Ovary (tissue), 3 donors: ENCODE measurements around the gene CCDC167.

Experiments used
- POLR2A ChIP-seq: fragments of 450-650 bp; IDR thresholded peaks from one replicate; pipeline ENCODE4 v1.6.1; 2017; ENCODE audit warnings: antibody characterized with exemption, mild to moderate bottlenecking, moderate library complexity
- TF ChIP-seq, protein P1 (sequence below), 3 donors: fragments of 450-650 bp in 2 of 3; fragments of 200-600 bp in 1 of 3; IDR thresholded peaks; one replicate each; pipeline versions ENCODE4 v1.5.1 to v1.8.0; 2016 to 2022; ENCODE audit warnings: antibody characterized with exemption in 3 of 3, mild to moderate bottlenecking in 1 of 3
- donor health status: DM: no; HTN: no; CAD: no.

GRCh38 chr6:37521674-37522073 lies 22.0 kb upstream of the CCDC167 start:
- TF ChIP-seq POLR2A, result no peak
- TF ChIP-seq, protein P1, sequence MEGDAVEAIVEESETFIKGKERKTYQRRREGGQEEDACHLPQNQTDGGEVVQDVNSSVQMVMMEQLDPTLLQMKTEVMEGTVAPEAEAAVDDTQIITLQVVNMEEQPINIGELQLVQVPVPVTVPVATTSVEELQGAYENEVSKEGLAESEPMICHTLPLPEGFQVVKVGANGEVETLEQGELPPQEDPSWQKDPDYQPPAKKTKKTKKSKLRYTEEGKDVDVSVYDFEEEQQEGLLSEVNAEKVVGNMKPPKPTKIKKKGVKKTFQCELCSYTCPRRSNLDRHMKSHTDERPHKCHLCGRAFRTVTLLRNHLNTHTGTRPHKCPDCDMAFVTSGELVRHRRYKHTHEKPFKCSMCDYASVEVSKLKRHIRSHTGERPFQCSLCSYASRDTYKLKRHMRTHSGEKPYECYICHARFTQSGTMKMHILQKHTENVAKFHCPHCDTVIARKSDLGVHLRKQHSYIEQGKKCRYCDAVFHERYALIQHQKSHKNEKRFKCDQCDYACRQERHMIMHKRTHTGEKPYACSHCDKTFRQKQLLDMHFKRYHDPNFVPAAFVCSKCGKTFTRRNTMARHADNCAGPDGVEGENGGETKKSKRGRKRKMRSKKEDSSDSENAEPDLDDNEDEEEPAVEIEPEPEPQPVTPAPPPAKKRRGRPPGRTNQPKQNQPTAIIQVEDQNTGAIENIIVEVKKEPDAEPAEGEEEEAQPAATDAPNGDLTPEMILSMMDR (IDR thresholded peaks at IDR 0.05), result no peak
